Activated naive CD8-positive, alpha-beta T cell treated with anti-CD3 and anti-CD28 coated beads, Interleukin-2, amount 50 U/mL, for 16 hours (primary cell): ENCODE results near the gene SLCO1B3.
"Not testable (repeated sequence)": the region's sequence is repeated elsewhere in the genome, so short reads cannot be mapped to it uniquely, and the experiment has no call there.

ENCODE experiments used
- DNase-seq: peaks from one replicate; pipeline ENCODE4 v3.0.0-alpha.2; 2020; ENCODE audit warnings: low read depth, low spot score

The SLCO1B3 gene

GRCh38 chr12:20810487-20810886 lies at the start of gene SLCO1B3:
TSS of gene SLCO1B3 (plus strand) at chr12:20810705. CDS start at chr12:20815739, 5,034 bp downstream.
- no peak for DNase-seq

GRCh38 chr12:20777420-20777819 lies 33.1 kb upstream of the SLCO1B3 start:
- no peak for DNase-seq

GRCh38 chr12:20778969-20779368 lies 31.5 kb upstream of the SLCO1B3 start:
- DNase-seq: no peak

GRCh38 chr12:20779971-20780370 lies 30.5 kb upstream of the SLCO1B3 start:
- not testable (repeated sequence) for DNase-seq

- DNase-seq: not testable (repeated sequence)
These were observed 26.6 kb upstream of the SLCO1B3 start for GRCh38 chr12:20783796-20784357.

GRCh38 chr12:20792971-20793370 lies 17.5 kb upstream of the SLCO1B3 start:
- no peak for DNase-seq

- no peak for DNase-seq
These were observed 12.0 kb upstream of the SLCO1B3 start for GRCh38 chr12:20798554-20798953.

DNA sequence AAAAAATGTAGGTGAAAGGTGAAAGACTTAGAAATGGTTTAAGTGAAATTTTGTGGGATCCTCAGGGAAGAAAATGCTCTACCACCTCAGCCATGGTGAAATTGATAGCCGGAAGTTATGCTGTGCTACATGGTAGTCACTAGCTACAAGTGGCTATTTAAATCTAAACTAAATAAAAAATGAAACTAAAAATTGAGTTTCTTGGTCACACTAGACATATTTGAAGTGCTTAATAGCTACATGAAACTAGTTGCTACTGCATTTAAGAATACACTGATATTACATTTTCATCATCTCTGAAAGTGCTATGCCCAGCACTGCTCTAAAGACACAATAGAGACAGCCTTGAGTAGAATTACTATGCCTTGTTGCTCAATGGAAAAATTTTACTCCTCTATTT lies 10.3 kb upstream of the SLCO1B3 start:
- DNase-seq: no peak

GRCh38 chr12:20801035-20801434 lies 9.5 kb upstream of the SLCO1B3 start:
- no peak for DNase-seq

DNA sequence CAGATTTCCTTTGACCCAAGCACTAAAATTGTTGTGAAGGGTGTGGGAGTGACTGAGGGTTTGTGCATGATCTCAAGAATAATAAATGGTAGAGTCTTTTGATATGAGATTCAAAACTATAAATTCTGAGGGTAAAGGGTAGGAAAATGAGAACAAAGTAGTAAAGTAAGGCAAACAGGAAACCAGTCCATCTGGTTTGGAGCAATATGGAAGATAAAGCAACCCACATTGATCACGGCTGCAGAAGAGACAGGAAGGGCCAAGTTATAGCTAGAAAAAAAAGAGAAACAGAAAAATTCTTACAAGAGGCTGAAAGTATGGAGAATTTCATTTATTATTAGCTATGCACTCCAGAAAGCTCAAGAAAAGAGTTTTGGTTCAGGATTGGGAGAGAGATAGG lies 4.6 kb upstream of the SLCO1B3 start:
- no peak for DNase-seq

GRCh38 chr12:20807192-20808080 lies 3.1 kb upstream of the SLCO1B3 start:
- no peak for DNase-seq

DNA sequence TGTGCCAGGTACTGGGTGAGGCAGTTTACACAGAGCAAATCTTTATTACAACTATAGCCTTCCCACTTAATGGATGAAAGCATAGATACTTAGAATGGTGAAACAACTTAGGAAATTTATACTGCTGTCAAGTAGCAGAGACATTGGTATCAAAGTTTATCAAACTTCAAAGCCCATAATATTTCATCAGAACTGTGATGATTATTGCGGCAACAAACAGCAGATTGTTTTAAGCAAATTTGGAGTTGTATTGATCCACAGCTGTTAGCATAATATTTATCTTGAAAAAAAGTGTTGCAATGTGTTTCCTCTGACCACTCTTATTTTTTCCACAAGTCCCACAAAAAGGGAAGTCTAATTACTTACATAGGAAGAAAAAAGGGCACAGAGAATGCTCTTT lies 2.0 kb upstream of the SLCO1B3 start:
- no peak for DNase-seq

DNA sequence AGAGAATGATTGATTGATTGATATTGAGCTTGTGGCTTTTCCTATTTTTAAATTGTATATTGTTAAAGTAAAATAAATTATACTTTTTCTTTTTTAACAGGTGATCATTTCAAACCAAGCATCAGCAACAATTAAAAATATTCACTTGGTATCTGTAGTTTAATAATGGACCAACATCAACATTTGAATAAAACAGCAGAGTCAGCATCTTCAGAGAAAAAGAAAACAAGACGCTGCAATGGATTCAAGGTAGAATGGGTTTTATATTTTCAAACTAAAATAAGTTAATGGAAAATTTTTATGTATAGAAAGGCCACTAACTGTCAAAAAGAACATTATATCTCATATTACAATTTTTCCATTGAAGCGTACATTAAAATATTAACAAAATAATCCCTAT lies 5.1 kb downstream of the SLCO1B3 start:
- DNase-seq: no peak

- DNase-seq: no peak
These were observed 11.9 kb downstream of the SLCO1B3 start for GRCh38 chr12:20822415-20822814.

GRCh38 chr12:20822925-20823324 lies 12.4 kb downstream of the SLCO1B3 start:
- DNase-seq: no peak

DNA sequence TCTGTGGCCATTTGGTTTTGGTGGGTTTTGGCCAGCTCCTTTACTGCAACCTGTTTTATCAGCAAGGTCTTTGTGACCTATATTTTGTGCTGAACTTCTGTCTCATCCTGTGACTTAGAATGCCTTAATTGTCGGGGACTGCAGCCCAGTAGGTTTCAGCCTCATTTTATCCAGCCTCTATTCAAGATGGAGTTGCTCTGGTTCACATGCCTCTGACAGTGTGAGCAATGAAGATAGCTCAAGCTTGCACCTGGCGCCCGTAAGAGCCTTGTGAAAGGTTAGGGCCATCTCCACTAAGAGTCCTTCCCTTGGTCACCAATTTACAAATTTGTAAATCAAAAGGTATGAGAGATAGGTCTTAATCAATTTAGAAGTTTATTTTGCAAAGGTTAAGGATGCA lies 19.4 kb downstream of the SLCO1B3 start:
- DNase-seq: no peak

GRCh38 chr12:20830456-20830855 lies 20.0 kb downstream of the SLCO1B3 start:
- no peak for DNase-seq

- DNase-seq: no peak
These were observed 22.4 kb downstream of the SLCO1B3 start for GRCh38 chr12:20832911-20833310.

DNA sequence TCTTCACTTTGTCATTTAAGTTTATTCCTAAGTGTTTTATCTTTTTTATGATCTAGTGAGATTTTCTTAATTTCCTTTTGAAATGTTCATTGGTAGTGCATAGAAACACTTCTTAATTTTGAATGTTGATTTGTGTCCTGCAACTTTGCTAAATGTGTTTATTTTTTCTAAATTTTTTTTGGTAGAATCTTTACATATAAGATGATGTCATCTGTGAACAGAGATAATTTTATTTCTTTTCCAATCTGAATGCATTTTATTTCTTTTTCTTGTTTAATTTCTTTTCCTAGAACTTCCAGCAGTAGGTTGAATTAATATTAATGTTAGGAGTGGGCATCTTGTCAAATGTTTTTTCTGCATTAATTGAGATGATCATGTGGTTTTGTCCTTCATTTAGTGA lies 42.1 kb downstream of the SLCO1B3 start:
- no peak for DNase-seq

DNA sequence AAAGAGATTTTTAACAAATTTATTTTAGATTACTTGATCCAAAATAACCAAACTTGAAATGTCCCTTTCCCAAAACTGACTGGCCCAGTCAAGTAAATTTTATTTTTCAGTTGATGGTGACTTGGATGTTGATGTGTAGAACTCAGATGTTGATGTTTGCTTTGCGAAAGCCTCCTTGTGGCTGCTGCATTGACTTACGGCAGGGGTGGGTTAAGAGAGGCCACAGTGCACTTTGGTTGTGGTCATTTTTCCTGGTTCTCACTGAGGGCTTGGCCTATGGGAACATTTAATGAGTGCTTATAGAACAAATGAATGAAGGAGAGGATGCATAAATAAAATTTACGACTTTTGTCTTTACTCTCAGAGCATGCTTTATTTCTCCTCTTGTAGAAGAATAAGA lies 52.6 kb downstream of the SLCO1B3 start:
- DNase-seq: no peak

- no peak for DNase-seq
These were observed 55.4 kb downstream of the SLCO1B3 start for GRCh38 chr12:20865873-20866272.

DNA sequence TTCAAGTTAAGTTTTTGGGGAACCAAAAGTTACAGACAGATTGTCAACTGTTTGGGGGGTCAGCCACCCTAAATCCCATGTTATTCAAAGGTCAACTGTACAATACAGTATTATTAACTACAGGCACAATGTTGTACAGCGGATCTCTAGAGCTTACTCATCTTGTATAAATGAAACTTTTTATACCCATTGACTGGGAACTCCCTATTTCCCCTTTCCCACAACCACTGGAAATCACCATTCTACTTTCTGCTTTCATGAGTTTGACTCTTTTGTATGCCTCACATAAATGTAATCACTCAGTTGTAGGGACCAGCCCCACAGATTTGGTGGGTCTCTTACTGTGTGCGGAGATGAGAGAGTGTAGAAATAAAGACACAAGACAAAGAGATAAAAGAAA lies 57.8 kb downstream of the SLCO1B3 start:
- DNase-seq: no peak

DNA sequence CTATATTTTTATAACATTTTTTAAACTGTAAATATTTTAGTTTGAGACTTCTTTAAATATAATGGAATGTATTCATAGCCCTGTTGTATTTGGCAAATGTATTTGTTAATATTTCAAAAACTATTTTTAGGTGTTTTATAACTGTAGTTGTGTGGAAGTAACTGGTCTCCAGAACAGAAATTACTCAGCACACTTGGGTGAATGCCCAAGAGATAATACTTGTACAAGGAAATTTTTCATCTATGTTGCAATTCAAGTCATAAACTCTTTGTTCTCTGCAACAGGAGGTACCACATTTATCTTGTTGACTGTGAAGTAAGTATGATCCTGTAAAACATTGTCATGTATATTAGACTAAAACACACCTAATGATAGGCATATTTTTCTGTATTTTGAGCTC lies 72.8 kb downstream of the SLCO1B3 start:
- no peak for DNase-seq
